ENCODE measurements around the gene RGS7. TPM values are rescaled to one million over a fixed set of nuclear protein-coding genes. Genes with fewer than 3 reads are reported as not detected.

The RGS7 gene
- polyA plus RNA-seq, 1 donor (not counting 4 experiments of a cell fraction or from before 2014, with no cell fraction given), result not detected

- H2AFZ ChIP-seq (ENCODE audit: control insufficient read depth, low read length), result no peak overlapping the region
- no peak for DNase-seq (ENCODE audit: low read depth, low spot score)
- H3K4me3 ChIP-seq (ENCODE audit: control insufficient read depth in 2 of 3, extremely low read depth in 1 of 3, insufficient read depth in 2 of 3, low read depth in 1 of 3, low read length in 3 of 3), result no peak overlapping the region
- TF ChIP-seq EZH2 (IDR thresholded peaks at IDR 0.05; ENCODE audit: low read length) (no peak), CTCF (optimal IDR thresholded peaks at IDR 0.05 in 1 of 3, IDR thresholded peaks at IDR 0.05 in 1 of 3, conservative IDR thresholded peaks at IDR 0.05 in 1 of 3; ENCODE audit: extremely low read depth in 1 of 3, insufficient read depth in 2 of 3, low read length in 3 of 3) (no peak)
- H3K36me3 ChIP-seq (ENCODE audit: control insufficient read depth in 2 of 2, extremely low read depth in 1 of 2, insufficient read depth in 2 of 2, low read length in 2 of 2), result no peaks in the 10 kb centered on the region
- dilution Hi-C loops (cut with MboI; ENCODE audit: extremely low pct_ligation_motif_present, low sequenced_read_pairs), result no loop called here
- H3K79me2 ChIP-seq (ENCODE audit: control insufficient read depth, insufficient read depth, low read length), result no peaks in the 10 kb centered on the region
- H3K4me1 ChIP-seq (ENCODE audit: control insufficient read depth, extremely low read depth, insufficient read depth, low read length), result no peaks in the 10 kb centered on the region
- no peaks in the 10 kb centered on the region for H3K27me3 ChIP-seq (ENCODE audit: control insufficient read depth, extremely low read depth, insufficient read depth, low read length)
- H4K20me1 ChIP-seq (ENCODE audit: control insufficient read depth, extremely low read depth, insufficient read depth, low read length), result no peaks in the 10 kb centered on the region
- H3K9me1 ChIP-seq (ENCODE audit: control insufficient read depth, extremely low read depth, insufficient read depth, low read length), result no peaks in the 10 kb centered on the region
- H3K9ac ChIP-seq (ENCODE audit: control insufficient read depth, extremely low read depth, insufficient read depth, low read length), result no peak overlapping the region
- no peak for FAIRE-seq
- peaks cover 3% of the 10 kb centered on the region for H3K9me3 ChIP-seq (ENCODE audit: control insufficient read depth, low read depth, low read length)
- H3K27ac ChIP-seq (ENCODE audit: control insufficient read depth, insufficient read depth, low read length), result no peak overlapping the region
- no peak overlapping the region for H3K4me2 ChIP-seq (ENCODE audit: control insufficient read depth, extremely low read depth, insufficient read depth, low read depth, low read length)
Observed at GRCh38 chr1:241161188-241161689, 195.8 kb downstream of the RGS7 start.

- Histone ChIP-seq H3K36me3 (ENCODE audit: control insufficient read depth in 2 of 2, extremely low read depth in 1 of 2, insufficient read depth in 2 of 2, low read length in 2 of 2) (no peaks in the 10 kb centered on the region), H4K20me1 (ENCODE audit: control insufficient read depth, extremely low read depth, insufficient read depth, low read length) (no peaks in the 10 kb centered on the region), H3K27ac (ENCODE audit: control insufficient read depth, insufficient read depth, low read length) (no peak overlapping the region), H2AFZ (ENCODE audit: control insufficient read depth, low read length) (no peak overlapping the region), H3K9me1 (ENCODE audit: control insufficient read depth, extremely low read depth, insufficient read depth, low read length) (no peaks in the 10 kb centered on the region), H3K9me3 (ENCODE audit: control insufficient read depth, low read depth, low read length) (no peaks in the 10 kb centered on the region), H3K4me3 (ENCODE audit: control insufficient read depth in 2 of 3, extremely low read depth in 1 of 3, insufficient read depth in 2 of 3, low read depth in 1 of 3, low read length in 3 of 3) (no peak overlapping the region), H3K4me1 (ENCODE audit: control insufficient read depth, extremely low read depth, insufficient read depth, low read length) (no peaks in the 10 kb centered on the region), H3K9ac (ENCODE audit: control insufficient read depth, extremely low read depth, insufficient read depth, low read length) (no peak overlapping the region), H3K27me3 (ENCODE audit: control insufficient read depth, extremely low read depth, insufficient read depth, low read length) (no peaks in the 10 kb centered on the region), H3K79me2 (ENCODE audit: control insufficient read depth, insufficient read depth, low read length) (no peaks in the 10 kb centered on the region), H3K4me2 (ENCODE audit: control insufficient read depth, extremely low read depth, insufficient read depth, low read depth, low read length) (no peak overlapping the region)
- no peak for FAIRE-seq
- TF ChIP-seq CTCF (optimal IDR thresholded peaks at IDR 0.05 in 1 of 3, IDR thresholded peaks at IDR 0.05 in 1 of 3, conservative IDR thresholded peaks at IDR 0.05 in 1 of 3; ENCODE audit: extremely low read depth in 1 of 3, insufficient read depth in 2 of 3, low read length in 3 of 3) (no peak), EZH2 (IDR thresholded peaks at IDR 0.05; ENCODE audit: low read length) (no peak)
- no peak for DNase-seq (ENCODE audit: low read depth, low spot score)
- dilution Hi-C loops (cut with MboI; ENCODE audit: extremely low pct_ligation_motif_present, low sequenced_read_pairs), result no loop called here
Observed at GRCh38 chr1:241157435-241157834, 199.6 kb downstream of the RGS7 start.

All from keratinocyte (primary cell).